Measurements from ENCODE around the gene LPCAT4. TPM values are rescaled to one million over a fixed set of nuclear protein-coding genes. Genes with fewer than 3 reads are reported as not detected.
"Not testable (repeated sequence)": the region's sequence is repeated elsewhere in the genome, so short reads cannot be mapped to it uniquely, and the experiment has no call there.

The LPCAT4 gene
- total RNA-seq, 4 donors from 2014 or later, result 2.4 to 73.1 (median 7.3) TPM

DNA sequence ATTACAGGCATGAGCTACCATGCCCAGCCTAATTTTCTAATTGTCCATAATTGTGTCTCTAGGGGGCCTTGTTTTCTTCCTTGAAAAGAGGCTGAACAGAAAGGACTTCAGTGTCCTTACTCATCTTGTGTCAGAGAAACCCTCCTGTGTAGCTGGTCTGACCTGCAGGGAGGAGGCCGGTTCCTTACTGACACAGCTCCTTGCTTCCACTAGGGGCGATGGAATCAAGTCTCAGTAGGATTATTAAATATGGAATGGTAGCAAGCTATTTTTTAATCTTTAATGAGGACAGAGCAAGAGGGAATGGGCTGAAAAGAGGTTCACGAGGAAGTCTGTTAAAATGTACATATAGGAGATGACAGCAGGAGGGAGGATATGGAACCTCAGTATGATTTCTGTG lies 8.6 kb downstream of the LPCAT4 start:
- Histone ChIP-seq H3K27me3 (no peaks in the 10 kb centered on the region), H3K36me3 (no peaks in the 10 kb centered on the region), H3K4me3 (no peak overlapping the region), H3K9me3 (no peaks in the 10 kb centered on the region), H3K27ac (no peak overlapping the region), H3K4me1 (no peaks in the 10 kb centered on the region)
- intact Hi-C loops (cut with DNase I; ENCODE audit: low total_unique reads), result no loop called here
- no peak for TF ChIP-seq POLR2A (IDR thresholded peaks at IDR 0.05)
- TF ChIP-seq, protein P1, sequence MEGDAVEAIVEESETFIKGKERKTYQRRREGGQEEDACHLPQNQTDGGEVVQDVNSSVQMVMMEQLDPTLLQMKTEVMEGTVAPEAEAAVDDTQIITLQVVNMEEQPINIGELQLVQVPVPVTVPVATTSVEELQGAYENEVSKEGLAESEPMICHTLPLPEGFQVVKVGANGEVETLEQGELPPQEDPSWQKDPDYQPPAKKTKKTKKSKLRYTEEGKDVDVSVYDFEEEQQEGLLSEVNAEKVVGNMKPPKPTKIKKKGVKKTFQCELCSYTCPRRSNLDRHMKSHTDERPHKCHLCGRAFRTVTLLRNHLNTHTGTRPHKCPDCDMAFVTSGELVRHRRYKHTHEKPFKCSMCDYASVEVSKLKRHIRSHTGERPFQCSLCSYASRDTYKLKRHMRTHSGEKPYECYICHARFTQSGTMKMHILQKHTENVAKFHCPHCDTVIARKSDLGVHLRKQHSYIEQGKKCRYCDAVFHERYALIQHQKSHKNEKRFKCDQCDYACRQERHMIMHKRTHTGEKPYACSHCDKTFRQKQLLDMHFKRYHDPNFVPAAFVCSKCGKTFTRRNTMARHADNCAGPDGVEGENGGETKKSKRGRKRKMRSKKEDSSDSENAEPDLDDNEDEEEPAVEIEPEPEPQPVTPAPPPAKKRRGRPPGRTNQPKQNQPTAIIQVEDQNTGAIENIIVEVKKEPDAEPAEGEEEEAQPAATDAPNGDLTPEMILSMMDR (IDR thresholded peaks at IDR 0.05), result no peak
- no peak for DNase-seq

DNA sequence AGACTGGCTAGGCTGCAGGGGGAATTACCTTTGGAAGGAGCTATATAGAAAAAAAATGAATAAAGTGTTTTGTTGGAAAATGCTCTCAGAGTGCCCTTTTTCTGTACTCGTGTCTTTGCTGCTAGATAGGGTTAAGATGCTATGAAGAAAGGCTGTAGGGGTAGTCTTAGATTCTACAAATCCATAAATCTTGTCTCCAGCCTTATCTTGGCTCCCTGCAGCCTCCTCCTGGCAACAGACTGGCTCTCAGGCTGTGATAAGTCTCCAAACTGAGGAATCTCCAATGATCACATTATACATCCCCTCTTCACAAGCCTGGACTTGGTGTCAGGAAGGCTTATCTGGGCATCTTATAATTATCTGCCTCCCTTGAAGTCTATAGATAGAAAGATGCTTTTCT lies 9.3 kb downstream of the LPCAT4 start:
- no peak for TF ChIP-seq POLR2A (IDR thresholded peaks at IDR 0.05)
- TF ChIP-seq, protein P1 (IDR thresholded peaks at IDR 0.05), result no peak

DNA sequence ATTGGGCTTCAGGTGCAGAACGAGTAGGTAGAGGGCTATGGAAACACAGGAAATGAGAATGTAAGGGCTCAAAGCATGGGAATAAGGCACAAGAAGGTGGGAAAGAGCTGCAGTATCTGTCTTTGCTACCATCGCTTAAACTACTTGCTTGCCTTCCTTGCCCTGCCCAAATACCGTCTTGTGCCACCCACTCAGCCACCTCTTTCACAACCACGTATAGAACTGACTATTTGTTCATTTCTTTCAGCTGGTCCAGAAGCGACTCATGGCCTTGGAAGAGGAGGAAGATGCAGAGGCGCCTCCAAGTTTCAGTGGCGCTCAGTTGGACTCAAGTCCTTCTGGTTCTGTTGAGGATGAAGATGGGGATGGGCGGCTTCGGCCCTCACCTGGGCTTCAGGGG lies 11.8 kb downstream of the LPCAT4 start:
- Histone ChIP-seq H3K9me3 (no peaks in the 10 kb centered on the region), H3K4me1 (no peaks in the 10 kb centered on the region), H3K27me3 (no peaks in the 10 kb centered on the region), H3K27ac (no peak overlapping the region), H3K36me3 (no peaks in the 10 kb centered on the region), H3K4me3 (no peak overlapping the region)
- intact Hi-C loops (cut with DNase I; ENCODE audit: low total_unique reads), result no loop called here
- no peak for TF ChIP-seq POLR2A (IDR thresholded peaks at IDR 0.05)
- TF ChIP-seq, protein P1 (IDR thresholded peaks at IDR 0.05), result no peak
- no peak for DNase-seq

More for the DNA sequence above, 9.3 kb downstream of the LPCAT4 start:
- no peak for DNase-seq
- Histone ChIP-seq H3K4me3 (no peak overlapping the region), H3K36me3 (no peaks in the 10 kb centered on the region), H3K27ac (no peak overlapping the region), H3K27me3 (no peaks in the 10 kb centered on the region), H3K4me1 (no peaks in the 10 kb centered on the region), H3K9me3 (no peaks in the 10 kb centered on the region)
- intact Hi-C loops (cut with DNase I; ENCODE audit: low total_unique reads), result no loop called here

DNA sequence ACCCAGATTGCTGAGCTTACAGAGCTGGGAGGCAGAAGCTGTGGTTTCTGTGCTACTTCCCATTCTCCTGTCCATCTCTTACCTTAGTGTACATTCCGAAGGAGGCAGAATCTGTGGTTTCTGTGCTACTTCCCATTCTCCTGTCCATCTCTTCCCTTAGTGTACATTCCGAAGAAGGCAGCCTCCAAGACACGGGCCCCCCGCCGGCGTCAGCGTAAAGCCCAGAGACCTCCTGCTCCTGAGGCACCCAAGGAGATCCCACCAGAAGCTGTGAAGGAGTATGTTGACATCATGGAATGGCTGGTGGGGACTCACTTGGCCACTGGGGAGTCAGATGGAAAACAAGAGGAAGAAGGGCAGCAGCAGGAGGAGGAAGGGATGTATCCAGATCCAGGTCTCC lies 12.7 kb downstream of the LPCAT4 start:
- DNase-seq, result no peak

DNA sequence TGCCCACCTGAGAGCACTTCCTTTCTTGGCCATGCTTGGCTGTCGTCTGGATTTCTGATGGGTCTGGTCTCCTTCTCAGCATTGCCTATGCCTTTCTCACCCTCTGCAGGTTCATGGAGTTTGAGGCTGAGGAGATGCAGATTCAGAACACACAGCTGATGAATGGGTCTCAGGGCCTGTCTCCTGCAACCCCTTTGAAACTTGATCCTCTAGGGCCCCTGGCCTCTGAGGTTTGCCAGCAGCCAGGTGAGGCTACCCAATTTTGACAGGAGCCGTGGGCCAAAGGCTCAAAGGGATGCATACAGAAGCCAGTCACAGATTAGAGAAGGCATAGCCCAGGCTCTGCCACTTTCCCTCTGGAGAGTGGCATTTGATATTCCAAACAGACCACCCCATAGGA lies 13.4 kb downstream of the LPCAT4 start:
- Histone ChIP-seq H3K4me3 (no peak overlapping the region), H3K4me1 (no peaks in the 10 kb centered on the region), H3K27me3 (no peaks in the 10 kb centered on the region), H3K9me3 (no peaks in the 10 kb centered on the region), H3K27ac (no peak overlapping the region), H3K36me3 (no peaks in the 10 kb centered on the region)
- DNase-seq, result no peak
- intact Hi-C loops (cut with DNase I; ENCODE audit: low total_unique reads), result no loop called here
- TF ChIP-seq POLR2A (IDR thresholded peaks at IDR 0.05), result no peak
- TF ChIP-seq, protein P1 (IDR thresholded peaks at IDR 0.05), result no peak

More for the DNA sequence above, 12.7 kb downstream of the LPCAT4 start:
- intact Hi-C loops (cut with DNase I; ENCODE audit: low total_unique reads), result no loop called here
- no peaks in the 10 kb centered on the region for H3K9me3 ChIP-seq
- H3K27ac ChIP-seq, result no peak overlapping the region
- H3K36me3 ChIP-seq, result no peaks in the 10 kb centered on the region
- H3K4me1 ChIP-seq, result no peaks in the 10 kb centered on the region
- no peak for TF ChIP-seq POLR2A (IDR thresholded peaks at IDR 0.05)
- TF ChIP-seq, protein P1 (IDR thresholded peaks at IDR 0.05), result no peak
- H3K27me3 ChIP-seq, result no peaks in the 10 kb centered on the region
- H3K4me3 ChIP-seq, result no peak overlapping the region

DNA sequence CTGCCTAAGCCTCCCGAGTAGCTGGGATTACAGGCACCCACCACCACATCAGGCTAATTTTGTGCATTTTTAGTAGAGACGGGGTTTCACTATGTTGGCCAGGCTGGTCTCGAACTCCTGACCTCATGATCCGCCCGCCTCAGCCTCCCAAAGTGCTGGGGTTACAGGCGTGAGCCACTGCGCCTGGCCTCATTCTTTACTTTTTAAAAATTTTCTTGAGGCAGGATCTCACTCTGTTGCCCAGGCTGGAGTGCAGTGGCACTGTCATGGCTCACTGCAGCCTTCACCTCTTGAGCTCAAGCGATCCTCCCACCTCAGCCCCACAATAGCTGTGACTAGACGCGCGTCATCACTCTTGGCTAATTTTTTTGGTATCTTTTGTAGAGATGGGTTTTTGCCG lies 14.0 kb downstream of the LPCAT4 start:
- H3K27ac ChIP-seq; DNase-seq; H3K27me3 ChIP-seq; intact Hi-C loops (cut with DNase I; ENCODE audit: low total_unique reads); H3K4me3 ChIP-seq; H3K4me1 ChIP-seq; H3K9me3 ChIP-seq; H3K36me3 ChIP-seq: not testable (repeated sequence)
